ENCODE measurements around the gene TAOK3.
"Not testable (repeated sequence)": the region's sequence is repeated elsewhere in the genome, so short reads cannot be mapped to it uniquely, and the experiment has no call there.

The TAOK3 gene

GRCh38 chr12:118358008-118358359 lies 14.7 kb downstream of the TAOK3 start:
- Histone ChIP-seq H3K4me1 (ENCODE audit: control insufficient read depth, insufficient read depth, low read length, poor library complexity, severe bottlenecking) (peaks cover 14% of the 10 kb centered on the region), H3K27ac (ENCODE audit: insufficient read depth, low read length, poor library complexity, severe bottlenecking) (no peak overlapping the region)

GRCh38 chr12:118357257-118358007 lies 15.3 kb downstream of the TAOK3 start:
- H3K4me1 ChIP-seq (ENCODE audit: control insufficient read depth, insufficient read depth, low read length, poor library complexity, severe bottlenecking): peaks cover 14% of the 10 kb centered on the region
- H3K4me3 ChIP-seq (ENCODE audit: insufficient read depth, low read depth, low read length, poor library complexity, severe bottlenecking): peak overlapping the region; percentile 18
- H3K36me3 ChIP-seq (ENCODE audit: control insufficient read depth, insufficient read depth, low read length): peaks cover 3% of the 10 kb centered on the region
- H3K9me3 ChIP-seq (ENCODE audit: control insufficient read depth, low read length): no peaks in the 10 kb centered on the region
- H3K27ac ChIP-seq (ENCODE audit: insufficient read depth, low read length, poor library complexity, severe bottlenecking): no peak overlapping the region
- DNase-seq: peak in 2 of 3 donors; percentile 22 to 39
- no peaks in the 10 kb centered on the region for H3K27me3 ChIP-seq (replicated peaks; ENCODE audit: control insufficient read depth, insufficient read depth, low read length, poor library complexity, severe bottlenecking)

More at GRCh38 chr12:118358008-118358359, 14.7 kb downstream of the TAOK3 start:
- H3K36me3 ChIP-seq (ENCODE audit: control insufficient read depth, insufficient read depth, low read length): peaks cover 3% of the 10 kb centered on the region
- DNase-seq: no peak
- peak overlapping the region; percentile 52 for H3K4me3 ChIP-seq (ENCODE audit: insufficient read depth, low read depth, low read length, poor library complexity, severe bottlenecking)
- no peaks in the 10 kb centered on the region for H3K27me3 ChIP-seq (replicated peaks; ENCODE audit: control insufficient read depth, insufficient read depth, low read length, poor library complexity, severe bottlenecking)
- no peaks in the 10 kb centered on the region for H3K9me3 ChIP-seq (ENCODE audit: control insufficient read depth, low read length)

GRCh38 chr12:118356809-118357256 lies 15.9 kb downstream of the TAOK3 start:
- Histone ChIP-seq H3K4me3 (ENCODE audit: insufficient read depth, low read depth, low read length, poor library complexity, severe bottlenecking) (no peak overlapping the region), H3K9me3 (ENCODE audit: control insufficient read depth, low read length) (no peaks in the 10 kb centered on the region), H3K27me3 (replicated peaks; ENCODE audit: control insufficient read depth, insufficient read depth, low read length, poor library complexity, severe bottlenecking) (no peaks in the 10 kb centered on the region), H3K27ac (ENCODE audit: insufficient read depth, low read length, poor library complexity, severe bottlenecking) (no peak overlapping the region), H3K4me1 (ENCODE audit: control insufficient read depth, insufficient read depth, low read length, poor library complexity, severe bottlenecking) (peaks cover 14% of the 10 kb centered on the region), H3K36me3 (ENCODE audit: control insufficient read depth, insufficient read depth, low read length) (peaks cover 3% of the 10 kb centered on the region)
- no peak for DNase-seq

- DNase-seq: no peak
- Histone ChIP-seq H3K27me3 (replicated peaks; ENCODE audit: control insufficient read depth, insufficient read depth, low read length, poor library complexity, severe bottlenecking) (no peaks in the 10 kb centered on the region), H3K4me3 (ENCODE audit: insufficient read depth, low read depth, low read length, poor library complexity, severe bottlenecking) (no peak overlapping the region), H3K9me3 (ENCODE audit: control insufficient read depth, low read length) (no peaks in the 10 kb centered on the region), H3K36me3 (ENCODE audit: control insufficient read depth, insufficient read depth, low read length) (peaks cover 3% of the 10 kb centered on the region), H3K4me1 (ENCODE audit: control insufficient read depth, insufficient read depth, low read length, poor library complexity, severe bottlenecking) (peaks cover 14% of the 10 kb centered on the region), H3K27ac (ENCODE audit: insufficient read depth, low read length, poor library complexity, severe bottlenecking) (no peak overlapping the region)
Observed at GRCh38 chr12:118355843-118356242, 16.9 kb downstream of the TAOK3 start.

- Histone ChIP-seq H3K4me3 (ENCODE audit: insufficient read depth, low read depth, low read length, poor library complexity, severe bottlenecking) (no peak overlapping the region), H3K9me3 (ENCODE audit: control insufficient read depth, low read length) (no peaks in the 10 kb centered on the region), H3K27ac (ENCODE audit: insufficient read depth, low read length, poor library complexity, severe bottlenecking) (no peak overlapping the region), H3K36me3 (ENCODE audit: control insufficient read depth, insufficient read depth, low read length) (peaks cover 3% of the 10 kb centered on the region), H3K27me3 (replicated peaks; ENCODE audit: control insufficient read depth, insufficient read depth, low read length, poor library complexity, severe bottlenecking) (no peaks in the 10 kb centered on the region), H3K4me1 (ENCODE audit: control insufficient read depth, insufficient read depth, low read length, poor library complexity, severe bottlenecking) (peaks cover 14% of the 10 kb centered on the region)
- DNase-seq: no peak
Observed at GRCh38 chr12:118354903-118355302, 17.8 kb downstream of the TAOK3 start.

GRCh38 chr12:118354503-118354902 lies 18.2 kb downstream of the TAOK3 start:
- not testable (repeated sequence) for H3K27ac ChIP-seq (ENCODE audit: insufficient read depth, low read length, poor library complexity, severe bottlenecking)

GRCh38 chr12:118353721-118354120 lies 19.0 kb downstream of the TAOK3 start:
- no peak overlapping the region for H3K27ac ChIP-seq (ENCODE audit: insufficient read depth, low read length, poor library complexity, severe bottlenecking)
- peaks cover 3% of the 10 kb centered on the region for H3K36me3 ChIP-seq (ENCODE audit: control insufficient read depth, insufficient read depth, low read length)

More at GRCh38 chr12:118354503-118354902, 18.2 kb downstream of the TAOK3 start:
- not testable (repeated sequence) for H3K4me3 ChIP-seq (ENCODE audit: insufficient read depth, low read depth, low read length, poor library complexity, severe bottlenecking); H3K9me3 ChIP-seq (ENCODE audit: control insufficient read depth, low read length); H3K36me3 ChIP-seq (ENCODE audit: control insufficient read depth, insufficient read depth, low read length); H3K27me3 ChIP-seq (replicated peaks; ENCODE audit: control insufficient read depth, insufficient read depth, low read length, poor library complexity, severe bottlenecking); DNase-seq
- H3K4me1 ChIP-seq (ENCODE audit: control insufficient read depth, insufficient read depth, low read length, poor library complexity, severe bottlenecking): peaks cover 14% of the 10 kb centered on the region

GRCh38 chr12:118350908-118351559 lies 21.7 kb downstream of the TAOK3 start:
- no peak for DNase-seq
- H3K27me3 ChIP-seq (replicated peaks; ENCODE audit: control insufficient read depth, insufficient read depth, low read length, poor library complexity, severe bottlenecking): no peaks in the 10 kb centered on the region
- peaks cover 3% of the 10 kb centered on the region for H3K36me3 ChIP-seq (ENCODE audit: control insufficient read depth, insufficient read depth, low read length)

More at GRCh38 chr12:118353721-118354120, 19.0 kb downstream of the TAOK3 start:
- H3K27me3 ChIP-seq (replicated peaks; ENCODE audit: control insufficient read depth, insufficient read depth, low read length, poor library complexity, severe bottlenecking): no peaks in the 10 kb centered on the region
- no peaks in the 10 kb centered on the region for H3K9me3 ChIP-seq (ENCODE audit: control insufficient read depth, low read length)
- H3K4me3 ChIP-seq (ENCODE audit: insufficient read depth, low read depth, low read length, poor library complexity, severe bottlenecking): no peak overlapping the region
- DNase-seq: no peak
- H3K4me1 ChIP-seq (ENCODE audit: control insufficient read depth, insufficient read depth, low read length, poor library complexity, severe bottlenecking): peaks cover 14% of the 10 kb centered on the region

GRCh38 chr12:118347916-118348315 lies 24.8 kb downstream of the TAOK3 start:
- H3K27ac ChIP-seq (ENCODE audit: insufficient read depth, low read length, poor library complexity, severe bottlenecking): no peak overlapping the region
- no peaks in the 10 kb centered on the region for H3K27me3 ChIP-seq (replicated peaks; ENCODE audit: control insufficient read depth, insufficient read depth, low read length, poor library complexity, severe bottlenecking)
- H3K9me3 ChIP-seq (ENCODE audit: control insufficient read depth, low read length): no peaks in the 10 kb centered on the region
- no peak for DNase-seq
- H3K4me1 ChIP-seq (ENCODE audit: control insufficient read depth, insufficient read depth, low read length, poor library complexity, severe bottlenecking): no peaks in the 10 kb centered on the region
- H3K36me3 ChIP-seq (ENCODE audit: control insufficient read depth, insufficient read depth, low read length): no peaks in the 10 kb centered on the region
- H3K4me3 ChIP-seq (ENCODE audit: insufficient read depth, low read depth, low read length, poor library complexity, severe bottlenecking): no peak overlapping the region

More at GRCh38 chr12:118350908-118351559, 21.7 kb downstream of the TAOK3 start:
- H3K9me3 ChIP-seq (ENCODE audit: control insufficient read depth, low read length): no peaks in the 10 kb centered on the region
- no peaks in the 10 kb centered on the region for H3K4me1 ChIP-seq (ENCODE audit: control insufficient read depth, insufficient read depth, low read length, poor library complexity, severe bottlenecking)
- no peak overlapping the region for H3K4me3 ChIP-seq (ENCODE audit: insufficient read depth, low read depth, low read length, poor library complexity, severe bottlenecking)
- no peak overlapping the region for H3K27ac ChIP-seq (ENCODE audit: insufficient read depth, low read length, poor library complexity, severe bottlenecking)

GRCh38 chr12:118346895-118347294 lies 25.8 kb downstream of the TAOK3 start:
- Histone ChIP-seq H3K27ac (ENCODE audit: insufficient read depth, low read length, poor library complexity, severe bottlenecking) (no peak overlapping the region), H3K27me3 (replicated peaks; ENCODE audit: control insufficient read depth, insufficient read depth, low read length, poor library complexity, severe bottlenecking) (no peaks in the 10 kb centered on the region), H3K9me3 (ENCODE audit: control insufficient read depth, low read length) (no peaks in the 10 kb centered on the region), H3K4me1 (ENCODE audit: control insufficient read depth, insufficient read depth, low read length, poor library complexity, severe bottlenecking) (no peaks in the 10 kb centered on the region), H3K36me3 (ENCODE audit: control insufficient read depth, insufficient read depth, low read length) (no peaks in the 10 kb centered on the region), H3K4me3 (ENCODE audit: insufficient read depth, low read depth, low read length, poor library complexity, severe bottlenecking) (no peak overlapping the region)
- no peak for DNase-seq

All from effector memory CD4-positive, alpha-beta T cell (primary cell).